Natural killer cell (primary cell): Measurements from ENCODE around the gene SSH2. TPM values are rescaled to one million over a fixed set of nuclear protein-coding genes. Genes with fewer than 3 reads are reported as not detected.
A peak's percentile ranks its signal among the peaks of the same experiment; 100 is the strongest.

Source experiments
- ATAC-seq, 3 donors: fragments of 150-1000 bp in 2 of 3; fragments of 200-7000 bp in 1 of 3; cut with Tn5 transposase; 1 replicate in 1 of 3; 2 replicates in 2 of 3; pipeline ENCODE4 v1.10.0; 2021; ENCODE audit warnings: mild to moderate bottlenecking in 2 of 3, moderate library complexity in 2 of 3
- DNase-seq, 2 donors: peaks; one replicate each; pipeline versions ENCODE4 v3.0.0 to v3.0.0-alpha.2; 2013 to 2021; ENCODE audit warnings: mixed read lengths in 1 of 2
- H3K27ac ChIP-seq: one replicate; pipeline ENCODE4 v1.5.1; 2013; ENCODE audit warnings: mild to moderate bottlenecking, low read length
- H3K27me3 ChIP-seq: one replicate; pipeline ENCODE4 v1.6.1; 2013; ENCODE audit warnings: low read length; ENCODE audit not compliant: control insufficient read depth, insufficient read depth
- H3K36me3 ChIP-seq: one replicate; pipeline ENCODE4 v1.6.1; 2013; ENCODE audit warnings: low read length; ENCODE audit not compliant: control insufficient read depth, insufficient read depth
- H3K4me1 ChIP-seq: one replicate; pipeline ENCODE4 v1.6.1; 2013; ENCODE audit warnings: low read length; ENCODE audit not compliant: control insufficient read depth, insufficient read depth
- H3K4me3 ChIP-seq: one replicate; pipeline ENCODE4 v1.5.1; 2013; ENCODE audit warnings: low read length
- H3K9me3 ChIP-seq: one replicate; pipeline ENCODE4 v1.6.1; 2013; ENCODE audit warnings: low read length; ENCODE audit not compliant: control insufficient read depth, insufficient read depth
- H3K27ac Mint-ChIP-seq, 2 donors: one replicate each; pipeline ENCODE4 v1.8.0; 2022; ENCODE audit warnings: mild to moderate bottlenecking in 2 of 2, mixed read lengths in 2 of 2, moderate library complexity in 1 of 2
- H3K27me3 Mint-ChIP-seq, 2 donors: one replicate each; pipeline ENCODE4 v1.8.0; 2022; ENCODE audit warnings: low read depth in 2 of 2, mixed read lengths in 2 of 2
- H3K36me3 Mint-ChIP-seq: one replicate; pipeline ENCODE4 v1.8.0; 2022; ENCODE audit warnings: mixed read lengths
- H3K4me1 Mint-ChIP-seq, 2 donors: one replicate each; pipeline ENCODE4 v1.8.0; 2022; ENCODE audit warnings: mixed read lengths in 2 of 2
- H3K4me3 Mint-ChIP-seq: one replicate; pipeline ENCODE4 v1.8.0; 2022; ENCODE audit warnings: mild to moderate bottlenecking, moderate library complexity, mixed read lengths
- H3K9me3 Mint-ChIP-seq, 2 donors: one replicate each; pipeline ENCODE4 v1.8.0; 2022; ENCODE audit warnings: mixed read lengths in 2 of 2
- WGBS: methylation state at CpG from one replicate; pipeline ENCODE4 v1.1.7; 2013; ENCODE audit warnings: missing lambda C conversion rate; ENCODE audit not compliant: insufficient coverage; 5-methylcytosine and 5-hydroxymethylcytosine counted together
- intact Hi-C: fragments of 100-400 bp; cut with micrococcal nuclease; formaldehyde crosslinking; loops from one replicate; pipeline ENCODE4 v1.14.2; 2022
- total RNA-seq, 4 donors: library from RNA; stranded (reverse); fragments of 120-200 nt in 1 of 4; gene quantifications; one replicate each; pipeline versions ENCODE4 v1.2.3 to v1.2.4, GENCODE V29; 2013 to 2022
- TF ChIP-seq, protein P1 (sequence below): fragments of 200-600 bp; IDR thresholded peaks from one replicate; pipeline ENCODE4 v1.8.0; 2022; ENCODE audit warnings: antibody characterized with exemption

Gene SSH2
- total RNA-seq, 3 donors from 2014 or later (not counting 1 experiment from before 2014, with no cell fraction given), result 124 to 166 (median 144) TPM

DNA sequence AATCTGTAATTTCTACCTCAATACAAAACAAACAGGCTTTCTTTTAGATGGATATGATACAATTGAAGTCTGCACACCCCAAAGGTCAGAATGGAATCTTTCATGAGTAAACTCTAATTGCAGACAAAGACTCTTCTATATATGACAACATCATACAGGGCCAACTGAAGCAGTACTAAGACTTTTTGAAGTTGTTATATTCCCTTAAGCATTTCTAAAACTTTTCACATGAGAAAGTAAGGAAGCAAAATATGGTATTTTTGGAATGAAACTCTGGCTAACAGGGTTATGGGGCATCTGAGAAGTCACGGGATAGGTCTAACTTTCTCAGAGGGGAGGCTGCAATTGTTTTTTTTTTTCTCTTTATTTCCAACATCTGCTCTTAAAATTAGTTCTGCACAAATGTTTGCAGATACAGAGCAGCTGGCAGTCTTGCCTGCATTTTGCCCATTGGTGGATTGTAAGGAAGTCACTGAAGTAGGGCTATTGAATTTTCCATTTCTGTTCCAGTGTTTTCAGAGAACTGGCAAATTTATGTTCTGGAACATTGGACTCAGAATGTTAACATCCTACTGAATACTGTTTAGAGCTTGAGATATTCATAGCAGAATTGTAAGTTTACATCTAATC is 59.1 kb downstream of the SSH2 start:
- WGBS, result 100% methylated on average over 1 of the region's 1 CpG
- no peak overlapping the region for H3K27ac Mint-ChIP-seq

DNA sequence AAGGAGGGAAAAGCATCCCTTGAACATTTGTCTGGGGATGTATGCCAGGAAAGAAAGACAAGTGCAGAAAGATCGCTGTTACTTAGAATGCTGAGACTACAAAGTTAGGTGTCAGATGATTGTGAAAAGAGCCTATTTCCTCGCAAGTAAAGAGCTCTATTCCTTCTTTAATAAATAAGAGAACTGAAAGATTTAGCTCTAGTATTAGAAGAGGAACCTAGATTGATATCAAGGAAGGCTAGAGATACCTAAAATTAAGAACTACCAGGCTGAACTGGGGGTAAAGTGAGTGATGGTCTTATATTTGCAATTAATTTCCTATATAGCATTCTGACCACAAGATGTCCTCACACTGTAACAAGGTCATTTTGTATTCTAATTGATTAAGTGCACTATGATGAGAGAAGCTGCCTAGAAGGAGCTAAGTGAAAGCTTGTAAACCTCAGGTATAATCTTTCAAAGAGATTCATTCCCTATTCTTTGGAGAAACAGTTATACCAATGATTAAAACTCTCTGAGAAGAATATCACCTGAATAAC is 62.3 kb downstream of the SSH2 start:
- TF ChIP-seq, protein P1, sequence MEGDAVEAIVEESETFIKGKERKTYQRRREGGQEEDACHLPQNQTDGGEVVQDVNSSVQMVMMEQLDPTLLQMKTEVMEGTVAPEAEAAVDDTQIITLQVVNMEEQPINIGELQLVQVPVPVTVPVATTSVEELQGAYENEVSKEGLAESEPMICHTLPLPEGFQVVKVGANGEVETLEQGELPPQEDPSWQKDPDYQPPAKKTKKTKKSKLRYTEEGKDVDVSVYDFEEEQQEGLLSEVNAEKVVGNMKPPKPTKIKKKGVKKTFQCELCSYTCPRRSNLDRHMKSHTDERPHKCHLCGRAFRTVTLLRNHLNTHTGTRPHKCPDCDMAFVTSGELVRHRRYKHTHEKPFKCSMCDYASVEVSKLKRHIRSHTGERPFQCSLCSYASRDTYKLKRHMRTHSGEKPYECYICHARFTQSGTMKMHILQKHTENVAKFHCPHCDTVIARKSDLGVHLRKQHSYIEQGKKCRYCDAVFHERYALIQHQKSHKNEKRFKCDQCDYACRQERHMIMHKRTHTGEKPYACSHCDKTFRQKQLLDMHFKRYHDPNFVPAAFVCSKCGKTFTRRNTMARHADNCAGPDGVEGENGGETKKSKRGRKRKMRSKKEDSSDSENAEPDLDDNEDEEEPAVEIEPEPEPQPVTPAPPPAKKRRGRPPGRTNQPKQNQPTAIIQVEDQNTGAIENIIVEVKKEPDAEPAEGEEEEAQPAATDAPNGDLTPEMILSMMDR, result no peak
- intact Hi-C loops, result loop anchor here (5.0 kb wide), 1 partner anchor 65 kb away; the partner anchor contains the start of gene SSH2
- H3K4me1 Mint-ChIP-seq, result peaks cover 38 to 51% of the 10 kb centered on the region in 2 donors
- no peaks in the 10 kb centered on the region for H3K27me3 Mint-ChIP-seq
- no peaks in the 10 kb centered on the region for H3K9me3 Mint-ChIP-seq
- no peak overlapping the region for H3K27ac ChIP-seq
- DNase-seq, result peak in 1 of 2 donors; percentile 23
- no peaks in the 10 kb centered on the region for H3K9me3 ChIP-seq
- H3K4me3 Mint-ChIP-seq, result no peak overlapping the region
- H3K27ac Mint-ChIP-seq, result no peak overlapping the region
- no peaks in the 10 kb centered on the region for H3K36me3 Mint-ChIP-seq
- WGBS, result 100% methylated on average over 1 of the region's 2 CpGs
- no peaks in the 10 kb centered on the region for H3K4me1 ChIP-seq
- no peaks in the 10 kb centered on the region for H3K36me3 ChIP-seq
- ATAC-seq, result no peak
- H3K4me3 ChIP-seq, result no peak overlapping the region
- no peaks in the 10 kb centered on the region for H3K27me3 ChIP-seq

More for the DNA sequence above, 59.1 kb downstream of the SSH2 start:
- DNase-seq (no peak), ATAC-seq (no peak)
- no peaks in the 10 kb centered on the region for H3K9me3 Mint-ChIP-seq
- TF ChIP-seq, protein P1, result no peak
- H3K36me3 Mint-ChIP-seq, result no peaks in the 10 kb centered on the region
- intact Hi-C loops, result no loop called here
- H3K9me3 ChIP-seq, result no peaks in the 10 kb centered on the region
- H3K4me3 ChIP-seq, result no peak overlapping the region
- no peaks in the 10 kb centered on the region for H3K27me3 Mint-ChIP-seq
- H3K27me3 ChIP-seq, result no peaks in the 10 kb centered on the region
- H3K36me3 ChIP-seq, result no peaks in the 10 kb centered on the region
- H3K27ac ChIP-seq, result no peak overlapping the region
- no peaks in the 10 kb centered on the region for H3K4me1 ChIP-seq
- H3K4me1 Mint-ChIP-seq, result peaks cover 35 to 41% of the 10 kb centered on the region in 2 donors
- no peak overlapping the region for H3K4me3 Mint-ChIP-seq

DNA sequence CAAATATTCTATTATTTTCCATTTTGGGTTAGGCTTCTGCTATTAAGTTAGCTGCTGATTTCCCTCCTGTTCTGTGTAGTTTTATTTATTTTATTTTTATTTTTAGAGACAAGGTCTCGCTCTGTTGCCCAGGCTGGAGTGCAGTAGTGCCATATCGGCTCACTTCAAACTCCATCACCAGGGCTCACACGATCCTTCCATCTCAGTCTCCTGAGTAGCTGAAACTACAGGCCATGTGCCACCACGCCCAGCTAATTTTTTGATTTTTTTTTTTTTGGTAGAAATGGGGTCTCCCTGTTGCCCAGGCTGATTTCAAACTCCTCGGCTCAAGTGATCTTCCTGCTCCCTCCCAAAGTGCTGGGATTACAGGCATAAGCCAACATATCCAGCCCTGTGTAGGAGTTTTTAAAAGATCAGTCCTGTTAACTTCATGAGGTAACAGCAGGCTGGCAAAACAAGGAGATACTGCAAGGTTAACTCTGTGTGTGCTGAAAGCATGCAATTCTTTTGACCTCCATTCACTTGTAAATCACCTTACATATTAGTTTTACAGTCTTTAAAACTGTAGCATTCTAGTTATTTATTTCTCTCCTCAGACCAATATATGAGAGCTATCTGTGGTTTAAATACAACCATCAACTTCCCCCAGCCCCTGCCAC is 63.2 kb downstream of the SSH2 start:
- no peak for ATAC-seq
- peak overlapping the region in 1 of 2 donors; percentile 7 for H3K27ac Mint-ChIP-seq
- 99% methylated on average over 5 of the region's 5 CpGs for WGBS
- Histone ChIP-seq H3K36me3 (no peaks in the 10 kb centered on the region), H3K9me3 (no peaks in the 10 kb centered on the region), H3K27ac (no peak overlapping the region), H3K4me1 (no peaks in the 10 kb centered on the region), H3K27me3 (no peaks in the 10 kb centered on the region), H3K4me3 (no peak overlapping the region)
- no peaks in the 10 kb centered on the region for H3K36me3 Mint-ChIP-seq
- no peaks in the 10 kb centered on the region for H3K27me3 Mint-ChIP-seq
- H3K4me1 Mint-ChIP-seq, result peaks cover 46 to 59% of the 10 kb centered on the region in 2 donors
- TF ChIP-seq, protein P1, result no peak
- H3K4me3 Mint-ChIP-seq, result no peak overlapping the region
- intact Hi-C loops, result loop anchor here (5.0 kb wide), 1 partner anchor 65 kb away; the partner anchor contains the start of gene SSH2
- H3K9me3 Mint-ChIP-seq, result no peaks in the 10 kb centered on the region
- no peak for DNase-seq
